ENCODE results near the gene PSRC1.

The PSRC1 gene

GRCh38 chr1:109258481-109259466, 24.2 kb downstream of the PSRC1 start:
- DNase-seq (ENCODE audit: low read depth in 2 of 2, low spot score in 1 of 2) = no peak

- no peak for DNase-seq (ENCODE audit: low read depth in 2 of 2, low spot score in 1 of 2)
These were observed 25.1 kb downstream of the PSRC1 start for GRCh38 chr1:109257682-109258421.

GRCh38 chr1:109256971-109257681, 25.8 kb downstream of the PSRC1 start:
- no peak for DNase-seq (ENCODE audit: low read depth in 2 of 2, low spot score in 1 of 2)

GRCh38 chr1:109256085-109256484, 26.9 kb downstream of the PSRC1 start:
- no peak for DNase-seq (ENCODE audit: low read depth in 2 of 2, low spot score in 1 of 2)

GRCh38 chr1:109255678-109256077, 27.3 kb downstream of the PSRC1 start:
- no peak for DNase-seq (ENCODE audit: low read depth in 2 of 2, low spot score in 1 of 2)

GRCh38 chr1:109255097-109255651, 27.8 kb downstream of the PSRC1 start:
- DNase-seq (ENCODE audit: low read depth in 2 of 2, low spot score in 1 of 2) = no peak

- DNase-seq (ENCODE audit: low read depth in 2 of 2, low spot score in 1 of 2) = no peak
These were observed 28.3 kb downstream of the PSRC1 start for GRCh38 chr1:109254621-109255096.

- no peak for DNase-seq (ENCODE audit: low read depth in 2 of 2, low spot score in 1 of 2)
These were observed 28.9 kb downstream of the PSRC1 start for GRCh38 chr1:109253803-109254620.

- DNase-seq (ENCODE audit: low read depth in 2 of 2, low spot score in 1 of 2) = no peak
These were observed 29.8 kb downstream of the PSRC1 start for GRCh38 chr1:109252893-109253802.

- DNase-seq (ENCODE audit: low read depth in 2 of 2, low spot score in 1 of 2) = no peak
These were observed 30.6 kb downstream of the PSRC1 start for GRCh38 chr1:109252167-109252892.

GRCh38 chr1:109251277-109252166, 31.4 kb downstream of the PSRC1 start:
- DNase-seq (ENCODE audit: low read depth in 2 of 2, low spot score in 1 of 2) = no peak

- no peak for DNase-seq (ENCODE audit: low read depth in 2 of 2, low spot score in 1 of 2)
These were observed 32.3 kb downstream of the PSRC1 start for GRCh38 chr1:109250454-109251276.

- no peak for DNase-seq (ENCODE audit: low read depth in 2 of 2, low spot score in 1 of 2)
These were observed 33.1 kb downstream of the PSRC1 start for GRCh38 chr1:109249654-109250401.

- no peak for DNase-seq (ENCODE audit: low read depth in 2 of 2, low spot score in 1 of 2)
These were observed 33.9 kb downstream of the PSRC1 start, which contains the start of gene CELSR2 for GRCh38 chr1:109248797-109249629. CELSR2 (plus strand) TSS chr1:109249539; CDS start chr1:109250080, 541 bp downstream.

GRCh38 chr1:109248444-109248796, 34.5 kb downstream of the PSRC1 start:
- no peak for DNase-seq (ENCODE audit: low read depth in 2 of 2, low spot score in 1 of 2)
